Adrenal gland (tissue), 12 donors: ENCODE results near the gene LPP. TPM values are rescaled to one million over a fixed set of nuclear protein-coding genes. Genes with fewer than 3 reads are reported as not detected.

Experiments
- DNase-seq, 7 donors: peaks; one replicate each; pipeline ENCODE4 v3.0.0-alpha.2; 2019 to 2020
- H3K27ac ChIP-seq, 5 donors: fragments of 200-600 bp; sonication (generic) in 4 of 5; 1 replicate in 3 of 5; 2 replicates in 2 of 5; pipeline versions ENCODE4 v1.5.1 to v1.8.0; 2016 to 2020; ENCODE audit warnings: mild to moderate bottlenecking in 1 of 5
- H3K27me3 ChIP-seq: fragments of 200-600 bp; 2 replicates; pipeline ENCODE4 v1.8.0; 2021
- H3K36me3 ChIP-seq, 2 donors: fragments of 200-600 bp; replicated peaks in 1 of 2; 1 replicate in 1 of 2; 2 replicates in 1 of 2; pipeline versions ENCODE4 v1.5.1 to v1.8.0; 2018 to 2022
- H3K4me1 ChIP-seq, 2 donors: fragments of 200-600 bp; replicated peaks in 1 of 2; 1 replicate in 1 of 2; 2 replicates in 1 of 2; pipeline versions ENCODE4 v1.5.1 to v1.8.0; 2018 to 2021
- H3K4me3 ChIP-seq, 4 donors: fragments of 200-600 bp; sonication (generic) in 3 of 4; one replicate each; pipeline ENCODE4 v1.5.1; 2016 to 2018
- H3K9me3 ChIP-seq, 3 donors: fragments of 200-600 bp; sonication (generic) in 1 of 3; replicated peaks in 1 of 3; 1 replicate in 2 of 3; 2 replicates in 1 of 3; pipeline versions ENCODE4 v1.5.1 to v1.8.0; 2016 to 2021
- POLR2A ChIP-seq, 2 donors: fragments of 450-650 bp; IDR thresholded peaks; one replicate each; pipeline ENCODE4 v1.6.1; 2017; ENCODE audit warnings: antibody characterized with exemption in 2 of 2, mild to moderate bottlenecking in 2 of 2, moderate library complexity in 1 of 2
- WGBS, 4 donors: extraction: QIAGEN DNeasy Blood & Tissue Kit in 2 of 4; methylation state at CpG; one replicate each; pipeline versions ENCODE4 v1.1.5 to v1.1.7; 2013 to 2017; 5-methylcytosine and 5-hydroxymethylcytosine counted together
- intact Hi-C, 2 donors: fragments of 100-400 bp; cut with DNase I; formaldehyde crosslinking; loops; one replicate each; pipeline versions ENCODE4 v1.14.1 to v1.15.0; 2022 to 2023
- polyA plus RNA-seq, 3 donors: library from polyadenylated mRNA; stranded (reverse); fragments of 200-250 nt in 2 of 3; fragments of 350-450 nt in 1 of 3; fragmentation: Illumina TruSeq in 1 of 3; extraction: RNeasy Lipid Tissue Mini Kit (QIAGEN cat#74804) in 1 of 3; gene quantifications; one replicate each; pipeline ENCODE4 v1.2.3, GENCODE V29; 2013 to 2014
- total RNA-seq, 9 donors: library from RNA; depleted of rRNA in 4 of 9; stranded (reverse); fragments of >200 nt in 4 of 9; fragments of 120-200 nt in 1 of 9; fragmentation: NEBNext Ultra II Directional in 1 of 9; extraction: Animal tissue kit (Norgen Biotek cat#: 25700) in 1 of 9; gene quantifications; one replicate each; pipeline versions ENCODE4 v1.1.0 to v1.2.4, GENCODE V29; 2013 to 2023
- TF ChIP-seq, protein P1 (sequence below), 6 experiments: fragments of 450-650 bp in 4 of 6; fragments of 200-600 bp in 2 of 6; sonication (generic) in 1 of 6; IDR thresholded peaks; 1 replicate in 5 of 6; 2 replicates in 1 of 6; pipeline versions ENCODE4 v1.5.1 to v1.8.0; 2016 to 2021; ENCODE audit warnings: antibody characterized with exemption in 6 of 6, mild to moderate bottlenecking in 2 of 6, moderate library complexity in 1 of 6
- donor health status: healthy with polysubstance abuse.
- donor health status: Bipolar disorder and iron deficiency.
- donor health status: DM: yes; HTN: yes; CAD: no.
- donor health status: DM: no; HTN: no; CAD: no.
- donor health status: DM: no; HTN: no; CAD: no.
- donor health status: DM: yes; HTN: yes; CAD: no.

The LPP gene
- total and polyA plus RNA-seq, 12 donors, result 7.0 to 170 (median 101) TPM

GRCh38 chr3:188761964-188762363, 608.0 kb downstream of the LPP start:
- 87 to 94% (median 91%) methylated on average over 3 of the region's 3 CpGs for WGBS, 4 donors
- intact Hi-C loops, result no loop called here
- H3K36me3 ChIP-seq, result no peaks in the 10 kb centered on the region
- no peaks in the 10 kb centered on the region for H3K27me3 ChIP-seq
- H3K27ac ChIP-seq, result peak overlapping the region in 4 of 5 donors; percentile 19 to 69 (median 42)
- H3K9me3 ChIP-seq, result no peaks in the 10 kb centered on the region
- peaks cover 8 to 11% of the 10 kb centered on the region in 2 donors for H3K4me1 ChIP-seq
- TF ChIP-seq POLR2A (IDR thresholded peaks at IDR 0.05), result no peak
- TF ChIP-seq, protein P1, sequence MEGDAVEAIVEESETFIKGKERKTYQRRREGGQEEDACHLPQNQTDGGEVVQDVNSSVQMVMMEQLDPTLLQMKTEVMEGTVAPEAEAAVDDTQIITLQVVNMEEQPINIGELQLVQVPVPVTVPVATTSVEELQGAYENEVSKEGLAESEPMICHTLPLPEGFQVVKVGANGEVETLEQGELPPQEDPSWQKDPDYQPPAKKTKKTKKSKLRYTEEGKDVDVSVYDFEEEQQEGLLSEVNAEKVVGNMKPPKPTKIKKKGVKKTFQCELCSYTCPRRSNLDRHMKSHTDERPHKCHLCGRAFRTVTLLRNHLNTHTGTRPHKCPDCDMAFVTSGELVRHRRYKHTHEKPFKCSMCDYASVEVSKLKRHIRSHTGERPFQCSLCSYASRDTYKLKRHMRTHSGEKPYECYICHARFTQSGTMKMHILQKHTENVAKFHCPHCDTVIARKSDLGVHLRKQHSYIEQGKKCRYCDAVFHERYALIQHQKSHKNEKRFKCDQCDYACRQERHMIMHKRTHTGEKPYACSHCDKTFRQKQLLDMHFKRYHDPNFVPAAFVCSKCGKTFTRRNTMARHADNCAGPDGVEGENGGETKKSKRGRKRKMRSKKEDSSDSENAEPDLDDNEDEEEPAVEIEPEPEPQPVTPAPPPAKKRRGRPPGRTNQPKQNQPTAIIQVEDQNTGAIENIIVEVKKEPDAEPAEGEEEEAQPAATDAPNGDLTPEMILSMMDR (IDR thresholded peaks at IDR 0.05), result no peak
- DNase-seq, result no peak
- no peak overlapping the region for H3K4me3 ChIP-seq

DNA sequence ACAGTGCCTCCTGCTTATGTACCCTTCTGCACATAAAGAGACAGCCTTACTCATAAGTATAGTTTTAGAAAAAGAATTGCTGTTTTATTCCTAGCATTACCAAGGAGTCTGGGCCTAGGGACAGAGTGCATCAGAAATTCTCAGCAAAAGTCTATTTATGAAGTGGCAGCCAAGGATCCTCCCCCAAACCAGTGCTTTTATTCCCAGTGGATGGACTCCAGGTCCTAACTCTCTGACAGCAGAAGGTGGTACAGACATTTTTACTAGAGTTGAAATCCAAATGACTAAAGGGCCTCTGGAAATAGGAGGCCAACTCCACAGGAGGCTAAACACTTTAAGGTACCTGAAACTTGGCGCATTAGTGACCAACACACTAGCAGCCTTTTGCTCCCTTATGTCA, 610.7 kb downstream of the LPP start:
- Histone ChIP-seq H3K4me1 (peaks cover 5 to 13% of the 10 kb centered on the region in 2 donors), H3K9me3 (no peaks in the 10 kb centered on the region), H3K27ac (no peak overlapping the region), H3K36me3 (no peaks in the 10 kb centered on the region), H3K4me3 (no peak overlapping the region), H3K27me3 (no peaks in the 10 kb centered on the region)
- intact Hi-C loops, result no loop called here
- no peak for DNase-seq
- WGBS, 4 donors, result 98 to 100% (median 100%) methylated on average over 1 of the region's 1 CpG
- TF ChIP-seq POLR2A (IDR thresholded peaks at IDR 0.05), result no peak
- TF ChIP-seq, protein P1 (IDR thresholded peaks at IDR 0.05), result no peak

- no peaks in the 10 kb centered on the region for H3K27me3 ChIP-seq
- DNase-seq, result no peak
- H3K4me1 ChIP-seq, result peaks cover 6 to 12% of the 10 kb centered on the region in 2 donors
- H3K27ac ChIP-seq, result no peak overlapping the region
- WGBS, 4 donors, result 61 to 85% (median 73%) methylated on average over 3 of the region's 3 CpGs
- no peaks in the 10 kb centered on the region for H3K9me3 ChIP-seq
- no peaks in the 10 kb centered on the region for H3K36me3 ChIP-seq
- no peak for TF ChIP-seq POLR2A (IDR thresholded peaks at IDR 0.05)
- TF ChIP-seq, protein P1 (IDR thresholded peaks at IDR 0.05), result no peak
- intact Hi-C loops, result no loop called here
- H3K4me3 ChIP-seq, result no peak overlapping the region
Observed at GRCh38 chr3:188769831-188770230, 615.9 kb downstream of the LPP start.

GRCh38 chr3:188772886-188773285, 618.9 kb downstream of the LPP start:
- WGBS, 4 donors, result 33 to 38% (median 35%) methylated on average over 3 of the region's 3 CpGs
- Histone ChIP-seq H3K27me3 (no peaks in the 10 kb centered on the region), H3K9me3 (no peaks in the 10 kb centered on the region), H3K36me3 (no peaks in the 10 kb centered on the region), H3K4me3 (no peak overlapping the region), H3K27ac (peak overlapping the region in 4 of 5 donors; percentile 4 to 67 (median 55)), H3K4me1 (peaks cover 6 to 17% of the 10 kb centered on the region in 2 donors)
- DNase-seq, result peak; percentile 58 to 83 (median 73)
- intact Hi-C loops, result no loop called here
- peak in 1 of 2 donors; percentile 19 for TF ChIP-seq POLR2A (IDR thresholded peaks at IDR 0.05)
- TF ChIP-seq, protein P1 (IDR thresholded peaks at IDR 0.05), result no peak
